Measurements from ENCODE around the gene MYL6B.

DNA sequence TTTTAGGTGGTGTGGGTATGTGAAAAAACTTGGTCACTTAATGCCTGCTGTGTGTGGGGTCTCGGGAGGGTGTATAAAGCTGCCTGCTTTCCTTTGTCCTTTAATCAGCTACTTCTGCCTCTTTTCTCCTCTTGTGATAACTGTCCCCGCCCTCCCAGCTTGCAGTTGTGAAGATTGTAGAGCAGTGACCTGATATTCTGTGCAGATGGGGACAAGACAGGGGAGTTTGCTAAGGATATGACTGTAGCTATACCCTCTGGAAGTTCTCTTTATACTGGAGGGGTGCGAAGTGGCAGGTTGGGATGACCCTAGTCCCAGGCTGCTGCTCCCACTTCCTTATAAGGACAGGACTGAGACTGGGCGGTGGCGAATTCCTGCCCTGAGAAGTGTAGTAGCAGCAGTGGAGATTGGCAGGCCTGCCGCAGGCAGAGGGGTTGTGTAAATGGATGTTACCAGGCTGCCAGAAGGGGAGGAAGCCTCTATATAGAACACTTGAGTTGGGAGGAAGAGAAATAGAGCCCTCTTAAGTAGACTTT, 6.6 kb downstream of the MYL6B start:
- no peak for TF ChIP-seq EZH2 (IDR thresholded peaks at IDR 0.05; ENCODE audit: low read length, unreplicated experiment)
- TF ChIP-seq, protein P1, sequence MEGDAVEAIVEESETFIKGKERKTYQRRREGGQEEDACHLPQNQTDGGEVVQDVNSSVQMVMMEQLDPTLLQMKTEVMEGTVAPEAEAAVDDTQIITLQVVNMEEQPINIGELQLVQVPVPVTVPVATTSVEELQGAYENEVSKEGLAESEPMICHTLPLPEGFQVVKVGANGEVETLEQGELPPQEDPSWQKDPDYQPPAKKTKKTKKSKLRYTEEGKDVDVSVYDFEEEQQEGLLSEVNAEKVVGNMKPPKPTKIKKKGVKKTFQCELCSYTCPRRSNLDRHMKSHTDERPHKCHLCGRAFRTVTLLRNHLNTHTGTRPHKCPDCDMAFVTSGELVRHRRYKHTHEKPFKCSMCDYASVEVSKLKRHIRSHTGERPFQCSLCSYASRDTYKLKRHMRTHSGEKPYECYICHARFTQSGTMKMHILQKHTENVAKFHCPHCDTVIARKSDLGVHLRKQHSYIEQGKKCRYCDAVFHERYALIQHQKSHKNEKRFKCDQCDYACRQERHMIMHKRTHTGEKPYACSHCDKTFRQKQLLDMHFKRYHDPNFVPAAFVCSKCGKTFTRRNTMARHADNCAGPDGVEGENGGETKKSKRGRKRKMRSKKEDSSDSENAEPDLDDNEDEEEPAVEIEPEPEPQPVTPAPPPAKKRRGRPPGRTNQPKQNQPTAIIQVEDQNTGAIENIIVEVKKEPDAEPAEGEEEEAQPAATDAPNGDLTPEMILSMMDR (conservative IDR thresholded peaks at IDR 0.05; ENCODE audit: low read depth, low read length) = no peak
